ENCODE data around the gene NEK6. TPM values are rescaled to one million over a fixed set of nuclear protein-coding genes. Genes with fewer than 3 reads are reported as not detected.

Gene NEK6
- total and polyA plus RNA-seq, 2 of the 8 experiments (the other 6 are each of a cell fraction or from before 2014, with no cell fraction given): 17.7 to 19.7 TPM

- TF ChIP-seq CHD2 (IDR thresholded peaks at IDR 0.05; ENCODE audit: low read length) (no peak), POLR2A (IDR thresholded peaks at IDR 0.05; ENCODE audit: control extremely low read depth in 1 of 2, low read depth in 2 of 2, low read length in 2 of 2) (no peak), NANOG (IDR thresholded peaks at IDR 0.05; ENCODE audit: insufficient read depth, low read depth, low read length, poor library complexity, severe bottlenecking) (no peak), CREB1 (IDR thresholded peaks at IDR 0.05) (no peak), CHD1 (IDR thresholded peaks at IDR 0.05; ENCODE audit: low read depth, low read length) (no peak), USF2 (IDR thresholded peaks at IDR 0.05; ENCODE audit: low read length) (no peak), CTCF (IDR thresholded peaks at IDR 0.05; ENCODE audit: control extremely low read depth in 1 of 3, insufficient read depth in 1 of 3, low read depth in 1 of 3, low read length in 3 of 3) (no peak)
- H2BK15ac ChIP-seq (ENCODE audit: low read length): no peak overlapping the region
- no peaks in the 10 kb centered on the region for H3K27me3 ChIP-seq (replicated peaks in 1 of 4; ENCODE audit: control insufficient read depth in 3 of 4, extremely low read depth in 1 of 4, insufficient read depth in 3 of 4, low read length in 3 of 4)
- FAIRE-seq (no peak), DNase-seq (ENCODE audit: low read depth in 1 of 2, low spot score in 2 of 2) (no peak)
- H3K23ac ChIP-seq (ENCODE audit: insufficient read length): no peak overlapping the region
- no peak overlapping the region for H3K56ac ChIP-seq (replicated peaks; ENCODE audit: insufficient read length, low read depth, low read length)
- ChIA-PET POLR2A (ENCODE audit: partially characterized antibody) (interaction anchor here (1.2 kb wide), 1 partner anchor 30 kb away, joined by 5 read pairs; no protein-coding TSS in a partner anchor), CTCF (ENCODE audit: partially characterized antibody) (interaction anchor here (1.0 to 21.3 kb wide), 9 partner anchors 15 to 433 kb away, joined by 3 to 330 read pairs (median 5); partner anchors contain the start of gene PSMB7)
- H4K8ac ChIP-seq (ENCODE audit: extremely low read depth, insufficient read depth, low read length): no peak overlapping the region
- no peak overlapping the region for H4K5ac ChIP-seq (ENCODE audit: insufficient read length, low read depth, low read length)
- H2AFZ ChIP-seq (ENCODE audit: low read length): no peak overlapping the region
- no peaks in the 10 kb centered on the region for H3K23me2 ChIP-seq (ENCODE audit: low read depth, low read length)
- H3K79me1 ChIP-seq (ENCODE audit: low read depth, low read length): peaks cover 10% of the 10 kb centered on the region
- H2BK12ac ChIP-seq (ENCODE audit: low read depth, low read length): no peak overlapping the region
- H3K4me3 ChIP-seq (ENCODE audit: extremely low read depth in 1 of 4, insufficient read depth in 2 of 4, low read depth in 3 of 4, low read length in 4 of 4): no peak overlapping the region
- H3K79me2 ChIP-seq (ENCODE audit: control insufficient read depth in 1 of 2, insufficient read depth in 2 of 2, low read length in 2 of 2): peaks cover 8 to 91% of the 10 kb centered on the region in 2 experiments
- H2BK5ac ChIP-seq (ENCODE audit: low read depth, low read length): no peak overlapping the region
- H3K4me2 ChIP-seq (ENCODE audit: insufficient read depth in 1 of 2, low read depth in 2 of 2, low read length in 2 of 2): no peak overlapping the region
- H3K9ac ChIP-seq (replicated peaks in 1 of 4; ENCODE audit: extremely low read depth in 1 of 4, low read depth in 3 of 4, low read length in 3 of 4): no peak overlapping the region
- no peak overlapping the region for H2BK120ac ChIP-seq (replicated peaks; ENCODE audit: low read depth, low read length)
- H3K9me3 ChIP-seq (ENCODE audit: insufficient read depth in 2 of 2, low read depth in 1 of 2, low read length in 1 of 2): no peaks in the 10 kb centered on the region
- H3K14ac ChIP-seq (ENCODE audit: insufficient read length): no peak overlapping the region
- WGBS, 2 experiments (ENCODE audit: extremely low coverage in 1 of 2, insufficient coverage in 1 of 2, insufficient read length in 1 of 2, insufficient replicate concordance in 2 of 2, low coverage in 1 of 2, low lambda C conversion rate in 2 of 2, missing lambda C conversion rate in 1 of 2): 94% methylated on average over 2 of the region's 2 CpGs; no CpG with 5 or more reads in 1 of the 2 experiments
- peaks cover 0 to 3% (median under 1%) of the 10 kb centered on the region in 4 experiments; a peak in 1 of 8 replicates for H3K36me3 ChIP-seq (ENCODE audit: control insufficient read depth in 2 of 4, insufficient read depth in 4 of 4, low read length in 3 of 4)
- H3K4ac ChIP-seq (replicated peaks; ENCODE audit: insufficient read length, low read depth, low read length): no peak overlapping the region
- no peak overlapping the region for H4K91ac ChIP-seq (replicated peaks; ENCODE audit: insufficient read length, low read length)
- H2AK5ac ChIP-seq (ENCODE audit: low read depth, low read length): no peak overlapping the region
- no peak overlapping the region for H3K18ac ChIP-seq (ENCODE audit: extremely low read depth, low read length)
- H3K27ac ChIP-seq (ENCODE audit: low read depth, low read length): no peak overlapping the region
- H2BK20ac ChIP-seq (ENCODE audit: low read length): no peak overlapping the region
- peaks cover 11 to 12% of the 10 kb centered on the region in 2 experiments for H4K20me1 ChIP-seq (replicated peaks in 1 of 2; ENCODE audit: control insufficient read depth in 1 of 2, insufficient read depth in 2 of 2, low read length in 2 of 2)
- H3K4me1 ChIP-seq (replicated peaks in 1 of 4; ENCODE audit: control insufficient read depth in 3 of 4, insufficient read depth in 4 of 4, low read length in 3 of 4): peaks cover 4 to 16% (median 10%) of the 10 kb centered on the region in 4 experiments; a peak in 6 of 7 replicates
These were observed 136.4 kb downstream of the NEK6 start for GRCh38 chr9:124394167-124394566.

Measured in H1 (cell line).